ENCODE measurements around the gene SMAD6.
"Not testable (repeated sequence)": the region's sequence is repeated elsewhere in the genome, so short reads cannot be mapped to it uniquely, and the experiment has no call there.

SMAD6 gene

GRCh38 chr15:66828817-66829541, 126.9 kb downstream of the SMAD6 start:
- DNase-seq: not testable (repeated sequence)

- no peak for DNase-seq
Measured at GRCh38 chr15:66829551-66830121, 127.6 kb downstream of the SMAD6 start.

- DNase-seq: no peak
Measured at GRCh38 chr15:66830358-66830757, 128.3 kb downstream of the SMAD6 start.

- DNase-seq: no peak
Measured at GRCh38 chr15:66830823-66831222, 128.8 kb downstream of the SMAD6 start.

GRCh38 chr15:66831289-66831688, 129.3 kb downstream of the SMAD6 start:
- DNase-seq: no peak

- DNase-seq: no peak
Measured at GRCh38 chr15:66831801-66832390, 129.9 kb downstream of the SMAD6 start.

All from left hindlimb (tissue), 1 donor.